Loucy (cell line): Measurements from ENCODE around the gene RAB27A.

Experiments
- H2AFZ ChIP-seq: fragments of 200-600 bp; sonication (generic); 2 replicates; pipeline ENCODE4 v1.6.0; 2016; ENCODE audit warnings: antibody characterized with exemption, mild to moderate bottlenecking, low read length, moderate library complexity
- H3F3A ChIP-seq: fragments of 200-600 bp; 2 replicates; pipeline ENCODE4 v1.6.0; 2016; ENCODE audit warnings: antibody characterized with exemption, low read depth, mild to moderate bottlenecking
- H3K27me3 ChIP-seq: fragments of 200-600 bp; sonication (generic); 2 replicates; pipeline ENCODE4 v1.6.1; 2014; ENCODE audit warnings: low read length, mild to moderate bottlenecking; ENCODE audit not compliant: insufficient read depth, poor library complexity, severe bottlenecking
- H3K36me3 ChIP-seq: fragments of 200-600 bp; sonication (generic); 2 replicates; pipeline ENCODE4 v1.6.1; 2016; ENCODE audit warnings: low read length; ENCODE audit not compliant: insufficient read depth
- H3K4me1 ChIP-seq: fragments of 200-600 bp; sonication (generic); 2 replicates; pipeline ENCODE4 v1.5.1; 2014; ENCODE audit warnings: low read length, mild to moderate bottlenecking; ENCODE audit not compliant: insufficient read depth, poor library complexity, severe bottlenecking
- H3K4me2 ChIP-seq: fragments of 200-600 bp; sonication (generic); 2 replicates; pipeline ENCODE4 v1.6.0; 2014; ENCODE audit warnings: antibody characterized with exemption, low read length, low read depth, mild to moderate bottlenecking; ENCODE audit not compliant: poor library complexity, severe bottlenecking
- H3K4me3 ChIP-seq: fragments of 200-600 bp; sonication (generic); 2 replicates; pipeline ENCODE4 v1.5.1; 2014; ENCODE audit warnings: low read length, mild to moderate bottlenecking, mixed read lengths; ENCODE audit not compliant: poor library complexity, severe bottlenecking
- H3K79me2 ChIP-seq: fragments of 200-600 bp; sonication (generic); 2 replicates; pipeline ENCODE4 v1.6.1; 2014; ENCODE audit warnings: low read length; ENCODE audit not compliant: insufficient read depth
- H3K9ac ChIP-seq: fragments of 200-600 bp; sonication (generic); 2 replicates; pipeline ENCODE4 v1.6.0; 2014; ENCODE audit warnings: mild to moderate bottlenecking, low read depth, low read length, moderate library complexity; ENCODE audit not compliant: poor library complexity, severe bottlenecking
- H3K9me2 ChIP-seq: fragments of 200-600 bp; sonication (generic); replicated peaks from 2 replicates; pipeline ENCODE4 v1.6.1; 2016; ENCODE audit warnings: low read depth, low read length, mixed read lengths
- H3K9me3 ChIP-seq: fragments of 200-600 bp; sonication (generic); 2 replicates; pipeline ENCODE4 v1.6.1; 2014; ENCODE audit warnings: mild to moderate bottlenecking, antibody characterized with exemption, low read length, low read depth; ENCODE audit not compliant: insufficient read depth
- H4K20me1 ChIP-seq: fragments of 200-600 bp; sonication (generic); 2 replicates; pipeline ENCODE4 v1.6.0; 2014; ENCODE audit warnings: antibody characterized with exemption, low read length, mild to moderate bottlenecking; ENCODE audit not compliant: insufficient read depth, poor library complexity, severe bottlenecking
- CTCF ChIP-seq: fragments of 200-600 bp; sonication (generic); conservative IDR thresholded peaks from 2 replicates; pipeline ENCODE4 v1.5.1; 2014; ENCODE audit warnings: mild to moderate bottlenecking, antibody characterized with exemption, low read length
- EZH2phosphoT487 ChIP-seq: fragments of 200-600 bp; IDR thresholded peaks from 2 replicates; pipeline ENCODE4 v1.6.1; 2018; ENCODE audit warnings: antibody characterized with exemption, mild to moderate bottlenecking, moderate library complexity, borderline replicate concordance

Gene RAB27A

GRCh38 chr15:55234104-55234799 is 55.4 kb downstream of the RAB27A start:
- Histone ChIP-seq H3K79me2 (peaks cover 36% of the 10 kb centered on the region), H3K4me3 (no peak overlapping the region), H2AFZ (no peak overlapping the region), H3K36me3 (peaks cover 29% of the 10 kb centered on the region; the same call in 1 of the 2 replicates), H3K9me3 (no peaks in the 10 kb centered on the region), H3F3A (no peaks in the 10 kb centered on the region), H4K20me1 (no peaks in the 10 kb centered on the region), H3K4me1 (peaks cover 10% of the 10 kb centered on the region), H3K4me2 (no peak overlapping the region), H3K9me2 (no peaks in the 10 kb centered on the region), H3K9ac (no peak overlapping the region), H3K27me3 (no peaks in the 10 kb centered on the region)
- TF ChIP-seq EZH2phosphoT487 = no peak
- no peak for TF ChIP-seq CTCF

GRCh38 chr15:55231455-55231854 is 58.2 kb downstream of the RAB27A start:
- H3K27me3 ChIP-seq = no peaks in the 10 kb centered on the region
- H3K4me3 ChIP-seq = no peak overlapping the region
- H3K9me3 ChIP-seq = no peaks in the 10 kb centered on the region
- no peaks in the 10 kb centered on the region for H4K20me1 ChIP-seq
- H3K36me3 ChIP-seq = peaks cover 45% of the 10 kb centered on the region
- peaks cover 2% of the 10 kb centered on the region; the same call in 1 of the 2 replicates for H3F3A ChIP-seq
- peaks cover 20% of the 10 kb centered on the region; the same call in 1 of the 2 replicates for H3K79me2 ChIP-seq
- H2AFZ ChIP-seq = no peak overlapping the region
- H3K9me2 ChIP-seq = no peaks in the 10 kb centered on the region
- peaks cover 22% of the 10 kb centered on the region for H3K4me1 ChIP-seq
- TF ChIP-seq CTCF (no peak), EZH2phosphoT487 (no peak)
- no peak overlapping the region for H3K9ac ChIP-seq
- H3K4me2 ChIP-seq = no peak overlapping the region

GRCh38 chr15:55230953-55231352 is 58.7 kb downstream of the RAB27A start:
- H2AFZ ChIP-seq = no peak overlapping the region
- no peak overlapping the region for H3K9ac ChIP-seq
- peaks cover 45% of the 10 kb centered on the region for H3K36me3 ChIP-seq
- no peak overlapping the region for H3K4me2 ChIP-seq
- no peaks in the 10 kb centered on the region for H3K9me2 ChIP-seq
- TF ChIP-seq EZH2phosphoT487 (no peak), CTCF (no peak)
- H3K27me3 ChIP-seq = no peaks in the 10 kb centered on the region
- H3K4me3 ChIP-seq = no peak overlapping the region
- peaks cover 25% of the 10 kb centered on the region for H3K4me1 ChIP-seq
- H3F3A ChIP-seq = peaks cover 2% of the 10 kb centered on the region; the same call in 1 of the 2 replicates
- no peaks in the 10 kb centered on the region for H3K9me3 ChIP-seq
- H3K79me2 ChIP-seq = peaks cover 15% of the 10 kb centered on the region; the same call in 1 of the 2 replicates
- no peaks in the 10 kb centered on the region for H4K20me1 ChIP-seq
